Measurements from ENCODE around the gene MYH7B.

MYH7B gene

GRCh38 chr20:34999782-35000181, 44.1 kb downstream of the MYH7B start:
- Mint-ChIP-seq H3K36me3 (ENCODE audit: low read depth) (peaks cover 11% of the 10 kb centered on the region), H3K27ac (no peak overlapping the region), H3K27me3 (no peaks in the 10 kb centered on the region), H3K9me3 (no peaks in the 10 kb centered on the region), H3K4me1 (no peaks in the 10 kb centered on the region), H3K4me3 (no peak overlapping the region)
- DNase-seq: no peak
- no peak for ATAC-seq

GRCh38 chr20:35000311-35000921, 44.7 kb downstream of the MYH7B start:
- Mint-ChIP-seq H3K4me3 (no peak overlapping the region), H3K27ac (no peak overlapping the region), H3K36me3 (ENCODE audit: low read depth) (peaks cover 11% of the 10 kb centered on the region), H3K4me1 (no peaks in the 10 kb centered on the region), H3K9me3 (no peaks in the 10 kb centered on the region), H3K27me3 (no peaks in the 10 kb centered on the region)
- ATAC-seq (no peak), DNase-seq (no peak)

- DNase-seq (no peak), ATAC-seq (no peak)
- H3K36me3 Mint-ChIP-seq (ENCODE audit: low read depth): peaks cover 10% of the 10 kb centered on the region
- H3K4me1 Mint-ChIP-seq: no peaks in the 10 kb centered on the region
- H3K4me3 Mint-ChIP-seq: no peak overlapping the region
- H3K27me3 Mint-ChIP-seq: no peaks in the 10 kb centered on the region
- no peaks in the 10 kb centered on the region for H3K9me3 Mint-ChIP-seq
- H3K27ac Mint-ChIP-seq: no peak overlapping the region
These were observed 45.4 kb downstream of the MYH7B start for GRCh38 chr20:35000922-35001595.

GRCh38 chr20:35001596-35002362, 46.1 kb downstream of the MYH7B start:
- no peak overlapping the region for H3K4me3 Mint-ChIP-seq
- H3K36me3 Mint-ChIP-seq (ENCODE audit: low read depth): peaks cover 9% of the 10 kb centered on the region
- H3K27me3 Mint-ChIP-seq: no peaks in the 10 kb centered on the region
- no peak overlapping the region for H3K27ac Mint-ChIP-seq
- no peak for DNase-seq
- no peak for ATAC-seq
- no peaks in the 10 kb centered on the region for H3K4me1 Mint-ChIP-seq
- H3K9me3 Mint-ChIP-seq: no peaks in the 10 kb centered on the region

- H3K9me3 Mint-ChIP-seq: no peaks in the 10 kb centered on the region
- H3K4me3 Mint-ChIP-seq: no peak overlapping the region
- H3K27me3 Mint-ChIP-seq: no peaks in the 10 kb centered on the region
- H3K36me3 Mint-ChIP-seq (ENCODE audit: low read depth): peaks cover 7% of the 10 kb centered on the region
- ATAC-seq (no peak), DNase-seq (no peak)
- H3K4me1 Mint-ChIP-seq: no peaks in the 10 kb centered on the region
- H3K27ac Mint-ChIP-seq: no peak overlapping the region
These were observed 47.0 kb downstream of the MYH7B start for GRCh38 chr20:35002426-35003210.

GRCh38 chr20:35003211-35004031, 47.8 kb downstream of the MYH7B start:
- H3K4me3 Mint-ChIP-seq: no peak overlapping the region

GRCh38 chr20:35004051-35004725, 48.5 kb downstream of the MYH7B start:
- H3K9me3 Mint-ChIP-seq: no peaks in the 10 kb centered on the region
- H3K27ac Mint-ChIP-seq: no peak overlapping the region
- no peak for DNase-seq
- H3K4me1 Mint-ChIP-seq: no peaks in the 10 kb centered on the region
- H3K27me3 Mint-ChIP-seq: no peaks in the 10 kb centered on the region
- ATAC-seq: no peak
- H3K4me3 Mint-ChIP-seq: no peak overlapping the region
- peaks cover 15% of the 10 kb centered on the region for H3K36me3 Mint-ChIP-seq (ENCODE audit: low read depth)

More at GRCh38 chr20:35003211-35004031, 47.8 kb downstream of the MYH7B start:
- Mint-ChIP-seq H3K4me1 (no peaks in the 10 kb centered on the region), H3K36me3 (ENCODE audit: low read depth) (peaks cover 11% of the 10 kb centered on the region), H3K9me3 (no peaks in the 10 kb centered on the region), H3K27me3 (no peaks in the 10 kb centered on the region), H3K27ac (no peak overlapping the region)
- ATAC-seq (no peak), DNase-seq (no peak)

- no peaks in the 10 kb centered on the region for H3K9me3 Mint-ChIP-seq
- H3K4me1 Mint-ChIP-seq: no peaks in the 10 kb centered on the region
- ATAC-seq: no peak
- H3K27me3 Mint-ChIP-seq: no peaks in the 10 kb centered on the region
- DNase-seq: no peak
- peaks cover 17% of the 10 kb centered on the region for H3K36me3 Mint-ChIP-seq (ENCODE audit: low read depth)
- no peak overlapping the region for H3K27ac Mint-ChIP-seq
- H3K4me3 Mint-ChIP-seq: no peak overlapping the region
These were observed 49.2 kb downstream of the MYH7B start for GRCh38 chr20:35004749-35005462.

All from activated naive CD8-positive, alpha-beta T cell treated with anti-CD3 and anti-CD28 coated beads, Interleukin-2, amount 50 U/mL, for 24 hours (primary cell).